Activated CD8-positive, alpha-beta memory T cell treated with anti-CD3 and anti-CD28 coated beads for 48 hours (primary cell): ENCODE results near the gene CDK7.
"Not testable (repeated sequence)": the region's sequence is repeated elsewhere in the genome, so short reads cannot be mapped to it uniquely, and the experiment has no call there.

ENCODE experiments used
- DNase-seq, 3 experiments: peaks; one replicate each; pipeline ENCODE4 v3.0.0-alpha.2; 2020; ENCODE audit warnings: low read depth in 2 of 3, low spot score in 2 of 3

The CDK7 gene

DNA sequence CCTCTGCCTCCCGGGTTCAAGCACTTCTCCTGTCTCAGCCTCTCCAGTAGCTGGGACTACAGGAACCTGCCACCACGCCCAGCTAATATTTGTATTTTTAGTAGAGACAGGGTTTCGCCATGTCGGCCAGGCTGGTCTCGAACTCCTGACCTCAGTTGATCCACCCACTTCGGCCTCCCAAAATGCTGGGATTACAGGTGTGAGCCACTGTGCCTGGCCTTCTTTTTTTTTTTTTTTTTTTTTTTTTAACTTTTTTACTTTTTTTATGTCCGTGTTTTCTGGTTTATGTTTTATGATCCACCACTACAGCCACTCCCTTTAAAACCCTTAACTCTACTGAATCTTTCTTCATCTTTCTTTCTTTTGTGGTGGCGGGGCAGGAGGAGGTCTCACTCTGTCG, 2.0 kb downstream of the CDK7 start:
- DNase-seq: not testable (repeated sequence)

DNA sequence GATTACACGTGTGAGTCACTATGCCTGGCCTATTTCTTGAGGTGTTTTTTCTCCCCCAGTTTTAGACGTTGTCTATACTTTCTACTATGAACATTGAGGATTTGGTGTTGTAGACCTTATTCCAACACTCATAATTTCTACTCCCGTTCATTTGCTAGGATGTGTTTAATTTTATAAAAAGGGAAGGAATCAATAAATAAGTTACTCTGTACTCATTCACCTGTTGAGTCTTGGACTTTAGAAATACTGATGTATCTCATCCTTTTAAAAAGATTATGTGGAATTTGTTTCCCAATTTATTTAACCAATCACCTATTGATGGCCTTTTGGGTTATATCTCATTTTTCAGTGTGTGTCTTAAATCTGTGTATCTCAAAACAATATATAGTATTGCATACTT, 3.2 kb downstream of the CDK7 start:
- no peak for DNase-seq

DNA sequence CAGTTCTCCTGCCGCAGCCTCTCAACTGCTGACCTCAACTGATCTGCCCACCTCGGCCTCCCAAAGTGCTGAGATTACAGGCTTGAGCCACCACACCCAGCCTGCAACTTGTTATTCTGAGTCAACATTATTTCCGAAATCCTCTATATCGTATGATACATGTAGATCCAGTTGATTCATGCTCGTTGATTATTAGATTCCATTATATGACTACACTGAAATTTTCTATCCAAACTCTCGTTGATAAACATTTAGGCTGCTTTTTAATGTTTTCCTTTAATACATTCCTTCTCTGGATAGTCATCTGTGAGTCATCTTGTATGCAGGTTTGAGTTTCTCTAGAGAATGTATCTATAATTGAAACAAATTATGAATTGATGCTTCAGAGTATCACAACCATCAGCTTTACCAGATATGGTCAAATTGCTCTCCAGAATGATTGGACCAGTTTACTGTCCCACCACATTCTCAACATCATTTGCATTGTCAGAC, 4.1 kb downstream of the CDK7 start:
- no peak for DNase-seq

DNA sequence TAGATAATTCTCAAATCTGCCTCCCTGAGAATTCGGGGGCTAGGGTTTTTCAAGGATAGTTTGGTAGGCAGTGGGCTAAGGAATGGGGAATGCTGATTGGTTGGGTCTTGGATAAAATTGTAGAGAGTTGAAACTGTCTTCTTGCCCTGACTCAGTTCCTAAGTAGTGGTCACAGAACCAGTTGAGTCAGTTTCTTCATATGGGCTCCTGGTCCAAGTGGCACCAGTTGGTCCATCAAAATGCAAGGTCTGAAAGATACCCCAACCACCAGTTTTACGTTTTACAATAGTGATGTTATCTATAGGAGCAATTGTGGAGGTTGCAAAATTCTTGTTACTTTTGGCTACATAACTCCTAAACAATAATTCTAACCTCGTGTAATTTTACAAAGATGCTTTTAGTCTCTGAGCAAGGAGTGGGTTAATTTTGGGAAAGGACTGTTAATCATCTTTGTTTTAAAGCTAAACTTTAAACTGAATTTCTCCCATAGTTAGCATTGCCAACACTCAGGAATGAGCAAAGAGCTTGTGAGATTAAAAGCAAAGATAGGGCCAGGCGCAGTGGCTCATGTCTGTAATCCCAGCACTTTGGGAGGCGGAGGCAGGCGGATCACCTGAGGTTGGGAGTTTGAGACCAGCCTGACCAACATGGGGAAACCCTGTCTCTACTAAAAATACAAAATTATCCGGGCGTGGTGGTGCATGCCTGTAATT, 7.7 kb downstream of the CDK7 start:
- DNase-seq: no peak

DNA sequence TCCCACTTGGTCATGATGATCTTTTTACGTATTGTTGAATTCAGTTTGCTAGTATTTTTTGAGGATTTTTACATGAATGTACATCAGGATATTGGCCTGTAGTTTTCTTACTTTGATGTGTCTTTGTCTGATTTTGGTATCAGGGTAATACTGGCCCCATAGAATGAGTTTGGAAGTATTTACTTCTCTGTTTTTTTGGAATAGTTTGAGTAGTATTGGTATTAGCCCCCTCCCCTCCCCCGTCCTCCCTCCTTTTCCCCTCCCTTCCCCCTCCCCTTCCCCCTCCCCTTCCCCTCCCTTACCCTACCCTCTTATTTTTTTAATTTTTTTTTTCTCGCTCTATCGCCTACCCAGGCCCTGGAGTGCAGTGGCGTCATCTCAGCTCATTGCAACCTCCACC, 10.3 kb downstream of the CDK7 start:
- no peak for DNase-seq

DNA sequence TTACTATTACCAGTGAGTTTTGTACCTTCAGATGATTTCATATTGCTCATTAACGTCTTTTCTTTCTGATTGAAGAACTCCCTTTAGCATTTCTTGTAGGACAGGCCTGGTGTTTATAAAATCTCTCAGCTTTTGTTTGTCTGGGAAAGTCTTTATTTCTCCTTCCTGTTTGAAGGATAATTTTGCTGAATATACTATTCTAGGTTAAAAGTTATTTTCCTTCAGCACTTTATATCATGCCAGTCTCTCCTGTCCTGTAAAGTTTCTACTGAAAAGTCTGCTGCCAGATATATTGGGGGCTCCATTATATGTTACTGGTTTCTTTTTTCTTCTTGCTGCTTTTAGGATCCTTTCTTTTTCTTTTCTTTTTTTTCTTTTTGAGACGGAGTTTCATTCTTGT, 13.3 kb downstream of the CDK7 start:
- no peak for DNase-seq

DNA sequence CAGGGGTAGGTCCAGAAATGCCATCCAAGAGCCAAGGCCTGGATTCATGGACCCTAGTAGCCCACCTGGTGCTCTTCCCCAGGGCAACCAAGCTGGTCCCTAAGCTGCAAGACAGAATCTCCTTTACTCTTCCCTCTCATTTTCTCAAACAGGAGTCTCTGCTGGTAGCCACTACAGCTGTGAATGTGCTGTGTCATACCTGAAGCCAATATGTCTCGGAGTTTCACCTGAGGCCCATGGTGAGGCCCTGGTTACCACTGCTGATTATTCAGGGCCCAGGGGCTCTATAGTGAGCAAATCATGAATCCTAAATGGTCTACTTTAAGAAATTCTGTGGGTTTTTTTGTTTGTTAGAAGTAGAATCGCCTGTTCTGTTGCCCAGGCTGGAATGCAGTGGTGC, 15.9 kb downstream of the CDK7 start:
- DNase-seq: no peak

DNA sequence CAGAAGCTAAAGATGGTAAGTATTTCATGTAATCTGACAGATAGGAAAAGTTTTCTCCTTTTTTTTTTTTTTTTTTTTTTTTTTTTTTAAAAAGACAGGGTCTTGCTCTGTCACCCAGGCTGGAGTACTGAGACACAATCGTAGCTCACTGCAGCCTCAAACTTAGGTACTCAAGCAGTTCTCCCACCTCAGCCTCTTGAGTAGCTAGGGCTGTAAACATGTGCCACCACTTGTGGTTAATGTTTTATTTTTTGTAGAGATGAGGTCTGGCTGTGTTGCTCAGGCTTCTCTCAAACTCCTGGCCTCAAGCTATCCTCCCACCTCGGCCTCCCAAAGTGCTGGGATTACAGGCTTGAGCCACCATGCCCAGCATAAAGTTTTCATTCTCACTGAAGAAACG, 17.8 kb downstream of the CDK7 start:
- DNase-seq: no peak

DNA sequence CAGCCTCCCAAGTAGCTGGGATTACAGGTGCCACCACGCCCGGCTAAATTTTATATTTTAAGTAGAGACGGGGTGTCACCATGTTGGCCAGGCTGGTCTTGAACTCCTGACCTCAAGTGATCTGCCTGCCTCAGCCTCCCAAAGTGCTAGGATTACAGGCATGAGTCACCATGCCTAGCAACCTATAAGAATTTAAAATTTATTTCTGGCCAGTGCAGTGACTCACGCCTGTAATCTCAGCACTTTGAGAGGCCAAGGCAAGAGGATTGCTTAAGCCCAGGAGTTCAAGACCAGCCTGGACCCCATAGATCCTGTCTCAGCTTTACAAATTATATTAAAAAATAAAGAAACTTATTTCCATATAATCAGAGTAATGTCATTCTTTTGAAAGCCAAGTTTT, 21.3 kb downstream of the CDK7 start:
- DNase-seq: not testable (repeated sequence)

DNA sequence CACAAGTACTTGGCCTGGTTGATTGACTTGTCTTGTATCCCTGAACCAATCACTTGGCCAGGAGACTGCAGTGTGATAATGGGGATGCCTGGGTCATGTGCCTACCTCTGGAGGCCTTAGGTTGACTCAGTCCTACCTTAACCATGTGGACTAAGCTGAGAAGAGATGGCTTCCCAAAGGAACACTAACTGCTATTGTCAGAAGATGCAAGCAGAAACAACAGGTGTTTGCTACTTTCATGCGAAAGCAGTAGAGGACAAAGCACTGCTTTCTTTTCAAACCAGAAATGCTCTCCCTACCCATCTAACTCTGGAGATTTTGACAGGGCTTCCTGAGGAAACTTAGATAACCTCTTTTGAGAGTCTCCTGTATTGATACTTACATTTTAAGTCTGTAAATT, 22.9 kb downstream of the CDK7 start:
- no peak for DNase-seq

DNA sequence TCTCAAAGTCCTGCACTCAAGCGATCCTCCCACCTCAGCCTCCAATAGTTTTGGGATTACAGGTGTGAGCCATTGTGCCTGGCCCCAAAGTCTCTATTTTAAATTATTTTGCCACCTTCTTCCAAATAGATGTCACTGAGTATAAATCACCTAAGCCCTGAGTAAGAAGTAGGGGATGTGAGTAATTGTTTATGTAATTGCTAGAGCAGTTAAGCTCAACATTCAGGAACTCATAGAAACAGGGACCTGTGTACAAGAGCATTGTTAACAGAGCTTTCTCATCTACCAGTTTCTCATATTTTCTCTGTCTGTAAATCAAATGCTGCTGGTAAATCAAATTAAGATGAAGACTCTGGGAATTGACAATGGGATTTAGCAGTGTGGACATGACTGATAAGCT, 26.3 kb downstream of the CDK7 start:
- no peak for DNase-seq

DNA sequence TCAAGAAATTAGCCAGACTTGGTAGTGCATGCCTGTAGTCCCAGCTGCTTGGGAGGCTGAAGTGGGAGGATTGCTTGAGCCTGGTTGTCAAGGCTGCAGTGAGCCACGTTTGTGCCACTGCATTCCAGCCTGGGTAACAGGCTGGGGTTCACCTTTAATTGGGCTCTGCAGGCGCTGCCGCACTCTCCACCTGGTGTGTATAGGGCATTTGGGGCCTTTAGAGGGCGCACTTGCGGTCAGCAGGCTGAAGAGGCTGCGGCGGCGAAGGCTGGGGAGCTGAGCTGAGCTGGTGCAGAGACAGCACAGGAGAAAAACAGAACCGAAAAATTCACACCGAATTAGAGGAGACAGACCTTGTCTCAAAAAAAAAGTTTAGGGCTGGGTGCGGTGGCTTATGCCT, 31.2 kb downstream of the CDK7 start:
- DNase-seq: no peak

DNA sequence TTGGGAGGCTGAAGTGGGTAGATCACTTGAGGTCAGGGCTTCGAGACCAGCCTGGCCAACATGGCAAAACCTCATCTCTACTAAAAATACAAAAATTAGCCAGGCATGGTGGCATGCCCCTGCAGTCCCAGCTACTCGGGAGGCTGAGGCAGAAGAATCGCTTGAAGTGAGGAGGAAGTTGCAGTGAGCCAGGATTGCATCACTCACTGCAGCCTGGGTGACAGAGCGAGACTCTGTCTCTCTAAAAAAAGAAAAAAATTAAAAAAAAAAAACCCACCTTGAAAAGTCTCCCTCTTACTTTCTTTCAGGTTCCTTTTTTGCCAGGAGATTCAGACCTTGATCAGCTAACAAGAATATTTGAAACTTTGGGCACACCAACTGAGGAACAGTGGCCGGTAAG, 34.2 kb downstream of the CDK7 start:
- no peak for DNase-seq

DNA sequence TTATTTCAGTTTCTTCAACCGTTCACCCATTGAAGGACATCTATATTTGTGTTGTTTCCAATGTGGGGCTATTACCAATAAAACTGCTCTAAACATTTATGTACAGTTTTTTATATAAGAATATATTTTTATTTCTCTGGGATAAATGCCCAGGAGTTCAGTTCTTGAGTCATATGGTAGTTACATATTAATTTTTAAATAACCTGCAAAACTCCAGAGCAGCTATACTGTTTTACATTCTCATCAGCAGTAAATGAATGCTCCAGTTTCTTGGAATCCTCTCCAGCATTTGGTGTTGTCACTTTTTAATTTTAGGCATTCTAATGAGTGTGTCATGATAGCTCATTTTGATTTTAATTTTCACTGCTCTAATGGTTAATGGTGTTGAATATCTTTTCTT, 36.2 kb downstream of the CDK7 start:
- no peak for DNase-seq

DNA sequence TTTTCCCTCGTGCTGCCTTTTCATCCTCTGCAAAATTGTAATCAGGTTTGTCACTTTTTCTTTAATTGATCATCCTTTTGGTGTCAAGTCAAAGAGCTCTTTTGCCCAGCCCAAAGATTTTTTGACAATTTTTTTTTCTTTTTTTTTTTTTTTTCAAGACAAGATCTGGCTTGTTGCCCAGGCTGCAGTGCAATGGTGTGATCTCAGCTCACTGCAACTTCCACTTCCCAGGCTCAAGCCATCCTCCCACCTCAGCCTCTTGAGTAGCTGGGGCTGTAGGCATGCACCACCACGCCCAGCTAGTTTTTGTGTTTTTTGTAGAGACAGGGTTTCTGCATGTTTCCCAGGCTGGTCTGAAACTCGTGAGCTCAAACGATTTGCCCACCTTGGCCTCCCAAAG, 36.7 kb downstream of the CDK7 start:
- no peak for DNase-seq

DNA sequence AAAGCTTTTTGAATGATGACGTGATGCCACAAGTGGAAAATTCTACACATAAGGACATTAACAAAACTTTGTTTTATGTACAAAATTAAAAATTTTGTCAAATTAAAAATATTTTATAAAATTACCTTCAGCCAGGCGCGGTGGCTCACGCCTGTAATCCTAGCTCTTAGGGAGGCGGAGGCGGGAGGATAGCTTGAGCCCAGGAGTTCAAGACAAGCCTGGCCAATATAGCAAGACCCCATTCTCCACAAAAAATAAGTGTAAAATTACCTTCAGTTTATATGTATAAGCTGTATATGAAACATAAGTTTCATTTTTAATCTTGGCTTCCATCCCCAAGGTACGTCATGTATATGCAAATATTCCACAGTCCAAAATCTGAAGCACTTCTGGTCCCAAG, 40.9 kb downstream of the CDK7 start:
- DNase-seq: no peak

DNA sequence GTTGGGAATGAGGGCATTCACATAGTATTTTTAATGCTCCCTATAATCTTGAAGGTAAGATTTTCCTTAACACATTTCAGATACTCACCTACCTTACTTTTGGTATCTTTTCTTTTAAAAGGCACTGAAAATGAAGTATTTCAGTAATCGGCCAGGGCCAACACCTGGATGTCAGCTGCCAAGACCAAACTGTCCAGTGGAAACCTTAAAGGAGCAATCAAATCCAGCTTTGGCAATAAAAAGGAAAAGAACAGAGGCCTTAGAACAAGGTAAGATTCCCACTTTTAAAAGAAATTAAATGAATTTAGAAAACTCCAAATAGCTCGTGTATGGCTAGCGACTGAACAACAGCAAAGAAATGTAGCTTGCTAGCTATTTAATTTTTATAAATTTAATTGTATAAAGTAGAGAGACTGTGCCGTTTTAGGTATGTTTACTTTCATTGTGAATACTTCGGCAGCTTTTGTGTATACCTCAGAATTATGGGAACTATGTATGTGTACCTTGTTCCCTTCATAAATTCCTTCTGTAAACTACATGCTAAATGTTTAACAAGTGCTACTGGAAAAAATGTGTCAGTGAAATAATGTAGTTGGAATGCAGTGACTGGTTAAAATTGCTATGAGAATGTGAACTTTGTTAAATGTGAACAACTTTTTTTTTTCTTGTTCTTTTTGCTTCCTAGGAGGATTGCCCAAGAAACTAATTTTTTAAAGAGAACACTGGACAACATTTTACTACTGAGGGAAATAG, 41.9 kb downstream of the CDK7 start:
- no peak for DNase-seq

DNA sequence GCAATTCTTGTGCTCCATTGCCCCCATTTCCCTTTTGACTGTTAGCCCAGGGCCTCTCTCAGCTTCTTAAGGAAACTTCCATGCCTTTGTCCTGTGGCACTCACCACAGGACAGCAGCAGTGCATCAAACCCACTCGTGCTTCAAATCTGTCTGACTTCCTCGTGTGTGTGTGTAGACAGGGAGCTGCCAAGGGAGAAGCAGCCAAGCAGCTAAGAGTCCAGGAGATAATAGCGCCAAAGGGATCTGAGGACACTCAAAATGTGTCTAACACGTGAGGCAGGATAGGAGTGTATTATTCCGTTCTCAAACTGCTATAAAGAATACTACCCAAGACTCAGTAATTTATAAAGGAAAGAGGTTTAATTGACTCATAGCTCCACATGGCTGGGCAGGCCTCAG, 44.8 kb downstream of the CDK7 start:
- DNase-seq: no peak

DNA sequence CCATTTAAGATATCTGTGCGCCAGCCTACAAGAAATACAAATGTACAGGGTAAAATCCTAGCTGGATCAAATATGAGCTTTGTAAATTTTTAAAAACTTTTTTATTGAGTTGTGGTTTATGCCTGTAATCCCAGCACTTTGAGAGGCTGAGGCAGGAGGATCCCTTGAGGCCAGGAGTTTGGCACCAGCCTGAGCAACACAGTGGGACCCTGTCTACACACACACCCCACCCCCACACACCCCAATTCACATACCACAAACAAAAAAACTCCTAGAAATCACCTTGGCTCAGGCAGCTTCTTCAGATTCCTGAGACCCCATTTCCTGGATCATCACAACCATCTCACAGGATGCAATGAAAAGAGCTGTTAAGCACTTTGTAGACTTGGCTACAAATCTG, 46.4 kb downstream of the CDK7 start:
- no peak for DNase-seq

DNA sequence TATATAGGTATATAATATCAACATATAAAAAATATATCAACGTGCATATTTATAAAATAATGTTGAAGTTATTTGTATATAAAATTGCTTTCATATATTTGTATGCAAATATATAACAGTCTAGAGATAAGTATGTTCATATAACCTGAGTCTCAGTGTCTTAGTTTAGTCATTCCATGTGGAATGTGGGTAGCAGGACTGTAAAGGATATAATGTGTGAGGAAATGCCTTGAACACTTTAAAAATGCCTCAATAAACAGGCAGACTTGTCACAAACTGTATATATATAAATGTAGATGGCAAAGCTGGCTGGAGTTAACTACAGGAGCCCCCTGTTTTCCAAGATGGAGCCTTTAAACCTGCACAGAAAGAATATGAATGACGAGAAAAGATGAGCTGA, 49.5 kb downstream of the CDK7 start:
- DNase-seq: no peak

DNA sequence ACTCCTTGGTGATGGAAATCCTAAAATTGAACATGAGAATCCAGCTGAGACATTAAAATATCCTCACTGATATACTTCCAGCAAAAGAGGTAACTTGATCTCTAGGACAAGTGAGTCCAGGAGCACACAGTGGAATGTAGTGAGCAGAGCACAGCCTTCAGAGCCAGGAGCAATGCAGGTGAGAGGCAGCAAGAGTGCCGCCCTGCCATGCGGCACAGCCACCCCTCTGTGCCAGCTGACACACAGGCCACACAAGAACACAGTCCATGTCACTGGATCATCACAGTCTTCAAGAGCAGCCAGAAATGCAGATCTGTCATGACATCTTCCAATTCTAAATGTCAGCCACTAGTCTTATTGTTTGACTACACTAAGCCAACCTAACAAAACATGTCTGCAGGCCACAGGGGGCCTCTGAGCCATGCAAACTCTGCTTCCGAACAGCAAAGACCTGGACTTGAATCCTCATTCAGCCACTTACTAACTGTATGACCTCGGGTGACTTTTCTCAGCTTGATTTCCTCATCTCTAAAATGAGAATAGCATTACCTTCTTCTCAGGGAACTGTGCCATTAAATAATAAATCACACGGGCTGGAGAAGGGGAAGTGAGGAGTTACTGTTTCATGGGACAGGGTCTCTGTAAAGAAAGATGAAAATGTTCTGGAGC, 50.9 kb downstream of the CDK7 start:
- no peak for DNase-seq

DNA sequence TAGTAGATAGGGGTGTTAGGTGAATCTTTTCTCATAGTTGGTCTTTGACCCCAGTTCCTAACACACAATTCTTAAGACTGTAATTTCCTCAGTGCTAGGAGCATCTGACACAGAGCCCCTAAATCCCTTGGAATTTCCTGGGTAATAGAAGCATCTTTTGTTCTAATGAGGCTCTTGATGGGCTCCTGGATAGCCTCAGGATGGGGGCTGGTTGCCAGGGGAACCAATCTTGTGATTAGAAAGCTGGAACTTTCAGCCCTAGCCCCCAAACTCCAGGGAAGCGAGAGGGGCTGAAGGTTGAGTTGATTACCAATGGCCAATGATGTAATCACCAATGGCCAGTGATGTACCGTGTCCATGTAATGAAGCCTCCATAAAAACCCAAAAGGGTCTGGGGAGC, 53.4 kb downstream of the CDK7 start:
- no peak for DNase-seq
